Transverse colon (tissue), 4 donors: ENCODE measurements around the gene ALDH3A1. TPM values are rescaled to one million over a fixed set of nuclear protein-coding genes. Genes with fewer than 3 reads are reported as not detected.

Experiments
- DNase-seq: peaks from one replicate; pipeline ENCODE4 v3.0.0-alpha.2; 2019
- H3K27ac ChIP-seq, 4 donors: fragments of 200-600 bp; sonication (generic); 2 replicates each; pipeline ENCODE4 v1.5.1; 2016 to 2018; ENCODE audit warnings: inconsistent platforms in 4 of 4
- H3K27me3 ChIP-seq: fragments of 200-600 bp; sonication (generic); 2 replicates; pipeline ENCODE4 v1.5.1; 2017; ENCODE audit warnings: inconsistent platforms
- H3K36me3 ChIP-seq, 4 donors: fragments of 200-600 bp; sonication (generic); 2 replicates each; pipeline ENCODE4 v1.5.1; 2017 to 2019; ENCODE audit warnings: inconsistent platforms in 4 of 4
- H3K4me1 ChIP-seq, 4 donors: fragments of 200-600 bp; sonication (generic); 2 replicates each; pipeline ENCODE4 v1.5.1; 2017 to 2020; ENCODE audit warnings: inconsistent platforms in 4 of 4
- H3K4me3 ChIP-seq, 4 donors: fragments of 200-600 bp; sonication (generic); 1 replicate in 1 of 4; 2 replicates in 3 of 4; pipeline versions ENCODE4 v1.5.1 to v1.6.1; 2017 to 2019; ENCODE audit warnings: inconsistent platforms in 4 of 4
- H3K9me3 ChIP-seq, 2 donors: fragments of 200-600 bp; sonication (generic); 2 replicates each; pipeline ENCODE4 v1.5.1; 2017 to 2019; ENCODE audit warnings: inconsistent platforms in 2 of 2
- EP300 ChIP-seq: sonication (generic); formaldehyde crosslinking; IDR thresholded peaks from one replicate; pipeline ENCODE4 v1.6.1; 2017; ENCODE audit warnings: antibody characterized with exemption, low read depth
- POLR2A ChIP-seq: fragments of 450-650 bp; IDR thresholded peaks from one replicate; pipeline ENCODE4 v1.6.1; 2016; ENCODE audit warnings: antibody characterized with exemption, mild to moderate bottlenecking, moderate library complexity
- POLR2AphosphoS5 ChIP-seq, 3 donors: sonication (generic); formaldehyde crosslinking; IDR thresholded peaks; one replicate each; pipeline ENCODE4 v1.6.1; 2016; ENCODE audit warnings: antibody characterized with exemption in 3 of 3
- WGBS, 2 donors: methylation state at CpG; one replicate each; pipeline ENCODE4 v1.1.5; 2018; ENCODE audit warnings: low coverage in 1 of 2; 5-methylcytosine and 5-hydroxymethylcytosine counted together
- in situ Hi-C, 4 donors: fragments of 200-750 bp; cut with MboI; loops; one replicate each; pipeline versions ENCODE4 v1.15.0 to v1.15.1; 2017; ENCODE audit warnings: low sequenced_read_pairs in 3 of 4, low pct_ligation_motif_present in 1 of 4, low pct_unique_long_range_greater_than_20kb in 1 of 4
- intact Hi-C: fragments of 100-400 bp; cut with DNase I; formaldehyde crosslinking; loops from one replicate; pipeline ENCODE4 v1.15.1; 2023; ENCODE audit warnings: low total_unique reads
- total RNA-seq, 4 donors: library from RNA; depleted of rRNA; stranded (reverse); fragments of >200 nt; gene quantifications; one replicate each; pipeline ENCODE4 v1.1.0, GENCODE V29; 2016
- TF ChIP-seq, protein P1 (sequence below), 5 experiments: fragments of 200-600 bp in 3 of 5; fragments of 450-650 bp in 2 of 5; sonication (generic) in 3 of 5; IDR thresholded peaks; 1 replicate in 2 of 5; 2 replicates in 3 of 5; pipeline ENCODE4 v1.5.1; 2016 to 2017; ENCODE audit warnings: antibody characterized with exemption in 5 of 5, inconsistent platforms in 3 of 5, mild to moderate bottlenecking in 2 of 5, moderate library complexity in 1 of 5

The ALDH3A1 gene
- total RNA-seq, 4 donors from 2014 or later: 1.2 to 15.3 (median 3.4) TPM

DNA sequence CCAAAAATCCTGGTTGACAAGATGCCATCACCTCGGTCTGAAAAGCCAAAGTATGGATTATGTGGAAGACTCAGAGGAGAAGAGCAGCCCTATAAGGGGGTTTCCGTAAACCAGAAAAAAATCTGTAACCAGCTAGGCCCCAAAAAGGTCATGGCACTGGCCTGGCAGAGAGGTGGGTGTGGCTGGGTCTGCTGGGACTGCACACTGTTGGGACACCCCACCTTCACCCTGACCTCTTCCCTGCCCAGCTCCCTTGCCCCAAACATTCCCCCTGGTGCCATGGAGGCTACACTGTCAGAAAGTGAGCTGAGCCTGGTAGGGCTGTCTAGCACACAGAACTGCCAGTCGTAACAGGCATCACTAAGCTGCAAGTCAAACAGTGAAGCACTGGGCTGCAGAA is 38.3 kb downstream of the ALDH3A1 start:
- no peak overlapping the region for H3K4me3 ChIP-seq
- no peaks in the 10 kb centered on the region for H3K4me1 ChIP-seq
- WGBS, 2 donors: 80 to 88% methylated on average over 2 to 3 of the region's 3 CpGs
- no peaks in the 10 kb centered on the region for H3K27me3 ChIP-seq
- no peak for DNase-seq
- TF ChIP-seq, protein P1, sequence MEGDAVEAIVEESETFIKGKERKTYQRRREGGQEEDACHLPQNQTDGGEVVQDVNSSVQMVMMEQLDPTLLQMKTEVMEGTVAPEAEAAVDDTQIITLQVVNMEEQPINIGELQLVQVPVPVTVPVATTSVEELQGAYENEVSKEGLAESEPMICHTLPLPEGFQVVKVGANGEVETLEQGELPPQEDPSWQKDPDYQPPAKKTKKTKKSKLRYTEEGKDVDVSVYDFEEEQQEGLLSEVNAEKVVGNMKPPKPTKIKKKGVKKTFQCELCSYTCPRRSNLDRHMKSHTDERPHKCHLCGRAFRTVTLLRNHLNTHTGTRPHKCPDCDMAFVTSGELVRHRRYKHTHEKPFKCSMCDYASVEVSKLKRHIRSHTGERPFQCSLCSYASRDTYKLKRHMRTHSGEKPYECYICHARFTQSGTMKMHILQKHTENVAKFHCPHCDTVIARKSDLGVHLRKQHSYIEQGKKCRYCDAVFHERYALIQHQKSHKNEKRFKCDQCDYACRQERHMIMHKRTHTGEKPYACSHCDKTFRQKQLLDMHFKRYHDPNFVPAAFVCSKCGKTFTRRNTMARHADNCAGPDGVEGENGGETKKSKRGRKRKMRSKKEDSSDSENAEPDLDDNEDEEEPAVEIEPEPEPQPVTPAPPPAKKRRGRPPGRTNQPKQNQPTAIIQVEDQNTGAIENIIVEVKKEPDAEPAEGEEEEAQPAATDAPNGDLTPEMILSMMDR (IDR thresholded peaks at IDR 0.05): no peak
- TF ChIP-seq POLR2A: no peak
- intact Hi-C loops: no loop called here
- no peaks in the 10 kb centered on the region for H3K9me3 ChIP-seq
- no peaks in the 10 kb centered on the region for H3K36me3 ChIP-seq
- in situ Hi-C loops: no loop called here
- no peak overlapping the region for H3K27ac ChIP-seq

DNA sequence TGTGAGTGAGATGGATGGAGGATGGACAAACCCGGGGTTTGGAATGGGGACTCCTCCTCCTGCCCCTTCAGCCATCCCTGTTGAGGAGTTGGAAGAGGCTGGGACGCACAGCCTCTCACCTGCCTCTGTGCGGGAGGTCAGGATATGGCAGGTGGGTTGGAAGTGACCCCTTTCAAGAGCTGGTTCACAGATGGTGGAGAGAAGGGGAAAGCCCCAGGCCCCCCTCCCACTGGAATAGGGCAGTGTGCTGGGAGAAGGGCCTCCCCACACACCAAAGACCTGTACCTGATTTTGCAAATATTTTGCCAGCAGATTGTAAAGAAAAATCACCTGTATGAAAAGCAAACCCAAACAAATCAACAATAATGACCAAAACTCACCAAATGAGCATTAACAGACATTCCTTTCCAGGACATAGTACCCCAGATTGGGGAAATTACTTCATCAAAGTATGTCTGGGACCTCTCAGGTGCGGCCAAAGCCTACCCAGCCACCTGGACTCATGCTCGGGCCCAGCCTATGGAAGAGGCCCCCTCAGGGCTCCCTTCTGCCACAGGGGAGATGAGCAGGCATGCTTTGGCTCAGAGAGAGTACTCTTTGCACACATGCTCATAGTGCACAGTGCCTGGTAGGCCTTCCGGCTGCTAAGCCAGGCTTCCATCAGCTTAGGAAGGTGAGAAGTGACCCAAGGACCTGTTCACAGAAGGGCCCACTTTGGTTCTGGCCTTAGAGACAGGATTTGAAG is 39.5 kb downstream of the ALDH3A1 start:
- Histone ChIP-seq H3K27me3 (no peaks in the 10 kb centered on the region), H3K9me3 (no peaks in the 10 kb centered on the region), H3K4me1 (no peaks in the 10 kb centered on the region), H3K36me3 (no peaks in the 10 kb centered on the region), H3K27ac (no peak overlapping the region), H3K4me3 (no peak overlapping the region)
- no peak for DNase-seq
- in situ Hi-C loops: no loop called here
- intact Hi-C loops: no loop called here
- WGBS, 2 donors: 86% methylated on average over 6 of the region's 6 CpGs; no CpG with 5 or more reads in 1 of the 2 donors
- TF ChIP-seq POLR2AphosphoS5 (IDR thresholded peaks at IDR 0.05) (no peak), POLR2A (no peak)

DNA sequence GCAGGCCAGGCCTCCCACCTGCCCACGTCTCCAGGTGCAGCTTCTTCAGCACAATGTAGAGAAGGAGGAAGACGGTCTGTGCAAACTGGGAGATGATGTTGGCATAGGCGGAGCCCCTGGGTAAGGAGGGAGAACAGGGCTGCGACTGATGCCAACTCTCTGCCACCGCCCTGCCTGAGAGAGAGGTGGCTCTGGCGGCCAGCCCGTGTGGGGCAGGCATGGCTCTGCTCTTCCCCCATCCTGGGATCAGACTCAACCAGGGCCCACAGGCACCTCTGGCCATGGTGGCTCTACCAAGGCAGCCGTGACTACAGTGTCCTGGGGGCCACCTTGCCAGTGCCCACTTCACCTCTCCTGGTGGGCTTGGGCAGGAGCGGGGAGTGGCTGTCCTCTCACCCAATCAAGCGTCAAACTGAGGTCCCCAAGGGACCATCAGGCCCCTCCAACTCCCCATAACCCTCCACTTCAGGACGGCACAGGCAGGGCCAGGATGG is 40.3 kb downstream of the ALDH3A1 start:
- Histone ChIP-seq H3K4me1 (no peaks in the 10 kb centered on the region), H3K27ac (no peak overlapping the region), H3K9me3 (no peaks in the 10 kb centered on the region), H3K27me3 (no peaks in the 10 kb centered on the region), H3K36me3 (no peaks in the 10 kb centered on the region), H3K4me3 (no peak overlapping the region)
- no peak for DNase-seq
- no peak for TF ChIP-seq POLR2A
- TF ChIP-seq, protein P1 (IDR thresholded peaks at IDR 0.05): no peak
- 83% methylated on average over 11 of the region's 11 CpGs; no CpG with 5 or more reads in 1 of the 2 donors for WGBS, 2 donors
- intact Hi-C loops (no loop called here), in situ Hi-C loops (no loop called here)

DNA sequence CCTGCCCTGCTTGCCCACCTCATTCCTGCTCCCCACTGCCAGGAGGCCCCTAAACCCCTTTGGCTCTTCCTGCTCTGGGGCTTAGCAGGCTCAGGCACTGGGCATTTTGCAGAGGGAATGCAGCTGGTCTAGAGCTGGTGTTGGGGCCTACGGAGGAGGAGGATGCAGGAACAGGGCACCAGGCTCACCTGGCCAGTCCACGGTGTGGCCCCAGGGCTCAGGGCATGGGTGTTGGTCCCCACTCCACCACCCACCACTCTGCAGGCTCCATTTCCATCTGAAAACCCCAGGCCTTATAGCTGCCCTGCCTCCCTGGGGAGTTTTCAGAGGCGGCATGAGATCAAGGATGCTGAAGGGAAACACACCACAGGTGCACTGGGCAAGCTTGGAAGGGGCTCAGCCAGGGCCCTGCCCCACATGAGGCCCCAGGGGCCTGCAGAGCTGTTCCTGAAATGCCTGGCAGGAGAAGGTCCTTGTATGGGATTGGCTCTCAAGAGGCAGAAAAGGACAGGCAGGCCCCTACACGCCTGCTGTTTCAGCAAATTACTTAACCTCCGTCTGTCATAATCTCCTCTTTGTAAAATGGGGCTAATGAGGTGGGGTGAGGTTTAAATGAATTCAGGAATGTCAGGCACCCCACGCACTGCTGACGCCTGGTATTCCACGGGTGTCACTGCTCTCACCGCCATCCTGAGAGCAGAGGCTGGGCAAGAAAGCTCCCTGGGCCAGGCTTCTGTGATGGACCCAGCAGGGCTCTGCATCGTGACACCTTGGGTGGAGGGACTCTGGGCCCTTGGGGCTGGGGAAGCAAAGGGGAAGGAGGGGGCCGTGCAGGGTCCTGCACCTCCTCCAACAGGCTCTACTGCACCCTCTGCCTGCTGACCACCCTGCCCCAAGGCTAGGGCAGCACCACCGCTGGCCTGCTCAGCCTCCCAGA is 41.0 kb downstream of the ALDH3A1 start:
- Histone ChIP-seq H3K4me1 (no peaks in the 10 kb centered on the region), H3K4me3 (no peak overlapping the region), H3K27ac (no peak overlapping the region), H3K9me3 (no peaks in the 10 kb centered on the region), H3K36me3 (no peaks in the 10 kb centered on the region), H3K27me3 (no peaks in the 10 kb centered on the region)
- intact Hi-C loops (no loop called here), in situ Hi-C loops (no loop called here)
- 82 to 100% methylated on average over 1 to 12 of the region's 12 CpGs for WGBS, 2 donors
- DNase-seq: no peak
- TF ChIP-seq, protein P1 (IDR thresholded peaks at IDR 0.05): no peak
- TF ChIP-seq POLR2AphosphoS5 (IDR thresholded peaks at IDR 0.05) (no peak), EP300 (no peak), POLR2A (no peak)
